HG03432 (cell line): ENCODE results near the gene HSP90B1.

ENCODE experiments used
- ATAC-seq: cut with Tn5 transposase; IDR thresholded peaks from one replicate; pipeline ENCODE4 v1.9.1; 2021; ENCODE audit warnings: mild to moderate bottlenecking, moderate library complexity; ENCODE audit not compliant: unreplicated experiment

HSP90B1 gene

DNA sequence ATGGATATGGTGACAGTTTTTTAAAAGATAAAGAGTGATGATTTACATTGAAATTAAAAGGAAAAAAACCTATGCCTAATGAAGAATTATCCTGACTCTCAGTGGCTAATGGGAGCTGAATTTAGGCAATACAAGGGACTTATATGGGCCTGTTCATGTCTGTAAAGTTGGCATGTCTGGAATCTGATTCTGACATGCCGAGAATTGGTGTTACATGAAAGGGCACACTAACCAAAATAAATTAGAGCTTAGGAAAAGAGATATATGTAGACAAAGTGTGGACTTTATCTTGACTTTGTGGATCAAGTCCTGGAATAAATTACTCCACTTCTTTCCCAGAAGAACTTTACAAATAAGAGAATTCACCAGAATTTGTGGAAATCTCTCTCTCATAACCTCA, 36.5 kb downstream of the HSP90B1 start:
- ATAC-seq: no peak

GRCh38 chr12:103969391-103969790, 39.2 kb downstream of the HSP90B1 start:
- no peak for ATAC-seq

GRCh38 chr12:103973909-103974308, 43.7 kb downstream of the HSP90B1 start:
- no peak for ATAC-seq

GRCh38 chr12:103975368-103975767, 45.2 kb downstream of the HSP90B1 start:
- ATAC-seq: no peak

GRCh38 chr12:103978384-103978982, 48.3 kb downstream of the HSP90B1 start:
- no peak for ATAC-seq

DNA sequence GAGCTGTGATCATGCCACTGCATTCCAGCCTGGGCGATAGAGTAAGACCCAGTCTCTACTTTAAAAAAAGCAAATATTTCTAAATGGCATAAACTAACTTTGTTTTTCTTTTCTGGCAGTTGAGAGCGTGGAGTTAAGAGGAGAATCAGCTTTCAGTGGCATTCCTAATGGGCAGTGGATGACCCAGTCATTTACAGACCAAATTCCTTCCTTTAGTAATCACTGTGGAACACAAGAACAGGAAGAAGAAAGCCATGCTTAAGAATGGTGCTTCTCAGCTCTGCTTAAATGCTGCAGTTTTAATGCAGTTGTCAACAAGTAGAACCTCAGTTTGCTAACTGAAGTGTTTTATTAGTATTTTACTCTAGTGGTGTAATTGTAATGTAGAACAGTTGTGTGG, 56.6 kb downstream of the HSP90B1 start:
- no peak for ATAC-seq

GRCh38 chr12:103994235-103994634, 64.0 kb downstream of the HSP90B1 start:
- ATAC-seq: no peak

- no peak for ATAC-seq
Measured at GRCh38 chr12:103996595-103996994, 66.4 kb downstream of the HSP90B1 start.

DNA sequence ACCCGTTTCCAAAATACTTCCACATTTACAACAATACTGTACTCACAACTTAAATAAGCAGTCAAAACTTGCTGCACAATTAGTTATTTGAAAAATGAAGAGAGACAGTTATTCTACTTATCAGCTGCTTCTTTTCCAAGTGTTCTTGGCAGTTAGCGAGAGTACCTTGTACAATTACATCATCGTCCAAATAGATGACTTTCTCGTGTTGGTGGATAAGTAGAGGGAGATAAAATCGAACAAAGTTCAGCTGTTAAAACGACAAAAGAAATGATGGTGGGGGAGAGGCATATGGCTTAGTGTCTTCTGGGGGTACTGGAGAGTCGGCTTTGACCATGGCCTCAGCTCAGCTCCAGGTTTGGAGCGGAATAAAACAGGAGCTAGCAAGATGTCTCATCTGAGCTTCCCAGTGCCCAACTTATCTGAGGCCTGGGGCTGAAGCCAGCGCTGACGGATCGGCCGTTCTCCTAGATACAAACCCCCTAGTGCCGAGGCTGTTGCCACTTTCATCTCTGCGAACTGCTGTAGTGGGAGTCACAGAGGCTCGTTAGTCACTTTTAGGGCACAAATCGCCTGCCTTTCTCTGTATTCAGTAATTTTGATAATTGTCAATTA, 67.2 kb downstream of the HSP90B1 start:
- no peak for ATAC-seq
